ENCODE measurements around the gene USP54. TPM values are rescaled to one million over a fixed set of nuclear protein-coding genes. Genes with fewer than 3 reads are reported as not detected.

Gene USP54
- total and polyA plus RNA-seq, 2 of the 13 experiments (the other 11 are each of a cell fraction or from before 2014, with no cell fraction given) = 18.1 to 25.0 TPM

GRCh38 chr10:73591935-73592699 lies 975 bp upstream of the USP54 start (continued):
- TF ChIP-seq THRA (CRISPR knock-in tag; IDR thresholded peaks at IDR 0.05; ENCODE audit: borderline replicate concordance) (peak; percentile 62; the same call in 1 of the 2 replicates), SMARCE1 (IDR thresholded peaks at IDR 0.05; ENCODE audit: borderline replicate concordance) (no peak), SIX4 (CRISPR knock-in tag; IDR thresholded peaks at IDR 0.05) (peak; percentile 62; the same call in 1 of the 2 replicates), CBX5 (CRISPR knock-in tag; IDR thresholded peaks at IDR 0.05; ENCODE audit: borderline replicate concordance) (peak; percentile 64; the same call in 1 of the 2 replicates), TCF7 (IDR thresholded peaks at IDR 0.05; ENCODE audit: low read depth) (peak; percentile 77), DPF2 (CRISPR knock-in tag; IDR thresholded peaks at IDR 0.05; ENCODE audit: borderline replicate concordance, low read depth) (peak; percentile 59; the same call in 1 of the 2 replicates), ZNF788 (CRISPR knock-in tag; IDR thresholded peaks at IDR 0.05; ENCODE audit: borderline replicate concordance) (peak; percentile 37; the same call in 1 of the 2 replicates), MIER3 (CRISPR knock-in tag; IDR thresholded peaks at IDR 0.05; ENCODE audit: borderline replicate concordance) (peak; percentile 54; the same call in 1 of the 2 replicates), GRHL1 (CRISPR knock-in tag; conservative IDR thresholded peaks at IDR 0.05) (no peak), SPEN (CRISPR knock-in tag; IDR thresholded peaks at IDR 0.05; ENCODE audit: low read depth) (peak; percentile 64; the same call in 1 of the 2 replicates), MIER2 (CRISPR knock-in tag; IDR thresholded peaks at IDR 0.05) (0 out of 2 replicates have a peak, but pooled peaks have one; percentile 16), FOXO1 (CRISPR knock-in tag; IDR thresholded peaks at IDR 0.05) (peak; percentile 76), EZH2 (conservative IDR thresholded peaks at IDR 0.05; ENCODE audit: low read depth, low read length) (no peak), HCFC1 (IDR thresholded peaks at IDR 0.05; ENCODE audit: low read depth, low read length) (no peak), ATF4 (CRISPR knock-in tag; IDR thresholded peaks at IDR 0.05) (peak in 1 of 2 experiments; percentile 87; a peak in 2 of 4 replicates), SOX5 (CRISPR knock-in tag; IDR thresholded peaks at IDR 0.05; ENCODE audit: borderline replicate concordance) (peak; percentile 88), SAP130 (CRISPR knock-in tag; IDR thresholded peaks at IDR 0.05; ENCODE audit: low read depth) (peak; percentile 87), THAP11 (CRISPR knock-in tag; IDR thresholded peaks at IDR 0.05) (peak; percentile 65), ZNF589 (CRISPR knock-in tag; conservative IDR thresholded peaks at IDR 0.05) (no peak), ZNF556 (CRISPR knock-in tag; IDR thresholded peaks at IDR 0.05; ENCODE audit: borderline replicate concordance) (no peak)
- TF ChIP-seq, protein P1, sequence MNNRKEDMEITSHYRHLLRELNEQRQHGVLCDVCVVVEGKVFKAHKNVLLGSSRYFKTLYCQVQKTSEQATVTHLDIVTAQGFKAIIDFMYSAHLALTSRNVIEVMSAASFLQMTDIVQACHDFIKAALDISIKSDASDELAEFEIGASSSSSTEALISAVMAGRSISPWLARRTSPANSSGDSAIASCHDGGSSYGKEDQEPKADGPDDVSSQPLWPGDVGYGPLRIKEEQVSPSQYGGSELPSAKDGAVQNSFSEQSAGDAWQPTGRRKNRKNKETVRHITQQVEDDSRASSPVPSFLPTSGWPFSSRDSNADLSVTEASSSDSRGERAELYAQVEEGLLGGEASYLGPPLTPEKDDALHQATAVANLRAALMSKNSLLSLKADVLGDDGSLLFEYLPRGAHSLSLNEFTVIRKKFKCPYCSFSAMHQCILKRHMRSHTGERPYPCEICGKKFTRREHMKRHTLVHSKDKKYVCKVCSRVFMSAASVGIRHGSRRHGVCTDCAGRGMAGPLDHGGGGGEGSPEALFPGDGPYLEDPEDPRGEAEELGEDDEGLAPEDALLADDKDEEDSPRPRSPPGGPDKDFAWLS (CRISPR knock-in tag; IDR thresholded peaks at IDR 0.05; ENCODE audit: borderline replicate concordance) = no peak
- TF ChIP-seq, protein P2, sequence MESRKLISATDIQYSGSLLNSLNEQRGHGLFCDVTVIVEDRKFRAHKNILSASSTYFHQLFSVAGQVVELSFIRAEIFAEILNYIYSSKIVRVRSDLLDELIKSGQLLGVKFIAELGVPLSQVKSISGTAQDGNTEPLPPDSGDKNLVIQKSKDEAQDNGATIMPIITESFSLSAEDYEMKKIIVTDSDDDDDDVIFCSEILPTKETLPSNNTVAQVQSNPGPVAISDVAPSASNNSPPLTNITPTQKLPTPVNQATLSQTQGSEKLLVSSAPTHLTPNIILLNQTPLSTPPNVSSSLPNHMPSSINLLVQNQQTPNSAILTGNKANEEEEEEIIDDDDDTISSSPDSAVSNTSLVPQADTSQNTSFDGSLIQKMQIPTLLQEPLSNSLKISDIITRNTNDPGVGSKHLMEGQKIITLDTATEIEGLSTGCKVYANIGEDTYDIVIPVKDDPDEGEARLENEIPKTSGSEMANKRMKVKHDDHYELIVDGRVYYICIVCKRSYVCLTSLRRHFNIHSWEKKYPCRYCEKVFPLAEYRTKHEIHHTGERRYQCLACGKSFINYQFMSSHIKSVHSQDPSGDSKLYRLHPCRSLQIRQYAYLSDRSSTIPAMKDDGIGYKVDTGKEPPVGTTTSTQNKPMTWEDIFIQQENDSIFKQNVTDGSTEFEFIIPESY (CRISPR knock-in tag; IDR thresholded peaks at IDR 0.05) = 0 out of 2 replicates have a peak, but pooled peaks have one; percentile 12
